GM12874 (cell line): Measurements from ENCODE around the gene C2orf72.

Experiments
- CTCF ChIP-seq: IDR thresholded peaks from 2 replicates; pipeline ENCODE4 v1.5.1; 2011; ENCODE audit warnings: low read depth, mild to moderate bottlenecking, control low read depth, low read length, moderate library complexity; ENCODE audit not compliant: insufficient read depth

C2orf72 gene

DNA sequence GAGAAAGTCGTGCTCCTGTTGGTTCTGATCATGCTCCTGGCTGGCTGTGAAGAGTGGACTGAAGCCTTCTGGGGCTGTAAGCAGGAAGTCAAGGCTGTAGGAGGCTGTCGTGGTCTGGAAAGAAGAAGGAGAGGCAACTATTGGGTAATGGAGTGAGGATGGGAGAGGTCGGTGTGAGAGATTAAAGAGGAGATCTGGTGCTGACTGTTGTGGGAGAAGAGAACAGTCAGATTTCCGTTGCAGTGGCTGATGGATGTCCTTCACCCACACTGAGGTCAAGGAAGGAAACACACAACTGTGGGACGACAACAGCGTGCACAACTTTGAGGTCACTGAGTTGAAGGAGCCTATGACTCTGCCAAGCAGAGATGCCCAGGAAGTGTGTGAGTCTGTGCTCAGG, 16.5 kb downstream of the C2orf72 start:
- TF ChIP-seq CTCF, result no peak

DNA sequence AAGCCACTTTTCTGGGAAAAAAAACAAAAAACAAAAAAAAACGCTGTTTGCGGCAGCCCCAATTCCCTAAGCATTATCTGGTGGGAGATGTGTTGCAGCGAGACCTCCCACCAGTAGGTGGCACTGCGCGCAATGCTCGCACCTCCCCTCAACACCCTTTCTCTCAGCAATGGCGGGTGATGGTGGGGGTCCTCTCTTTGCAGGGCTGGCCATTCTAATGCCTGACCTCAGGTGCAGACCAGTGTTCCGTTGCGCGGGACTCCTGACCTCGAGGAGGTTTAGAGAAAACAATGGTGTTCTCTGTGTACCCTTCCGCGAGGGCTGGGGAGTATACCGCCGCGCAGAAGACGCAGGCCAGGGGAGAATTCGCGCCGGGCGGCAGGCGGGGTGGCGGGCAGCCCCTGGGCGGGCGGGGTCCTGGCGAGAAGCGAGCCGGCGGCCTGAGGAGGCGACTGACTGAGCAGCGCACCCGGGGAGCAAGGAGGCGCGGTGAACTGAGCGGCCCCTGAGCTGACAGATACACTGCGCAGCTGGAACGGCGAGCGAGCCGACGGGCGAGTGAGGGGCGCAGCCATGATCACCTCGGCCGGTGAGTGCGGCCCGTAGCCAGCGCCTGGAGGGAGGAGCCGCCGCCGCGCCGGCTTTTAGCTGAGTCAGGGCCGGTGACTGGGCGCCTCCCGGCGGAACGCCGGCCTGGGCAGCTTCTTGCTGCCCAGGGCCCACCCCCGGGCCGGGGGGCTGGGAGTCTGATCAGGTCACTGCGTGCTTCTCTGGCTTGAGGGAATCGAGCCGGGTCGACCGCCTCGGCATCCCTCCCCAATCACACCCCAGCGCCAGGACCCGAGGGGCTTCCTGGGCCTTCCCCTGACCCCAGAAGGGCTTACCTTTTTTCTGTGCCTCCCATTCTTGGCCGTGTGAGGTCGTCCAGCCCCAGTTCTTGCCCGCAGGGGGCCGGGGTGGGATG, 19.4 kb downstream of the C2orf72 start, which contains the start of gene PSMD1:
PSMD1 (plus strand) TSS at position 415 of the 964 bp plus-strand sequence; CDS start at position 574, 159 bp downstream.
- peak; percentile 93 for TF ChIP-seq CTCF

GRCh38 chr2:231057590-231057989, 20.3 kb downstream of the C2orf72 start:
- TF ChIP-seq CTCF, result no peak

- TF ChIP-seq CTCF, result no peak
Measured at GRCh38 chr2:231058761-231059550, 21.6 kb downstream of the C2orf72 start.

- no peak for TF ChIP-seq CTCF
Measured at GRCh38 chr2:231059756-231060155, 22.4 kb downstream of the C2orf72 start.

DNA sequence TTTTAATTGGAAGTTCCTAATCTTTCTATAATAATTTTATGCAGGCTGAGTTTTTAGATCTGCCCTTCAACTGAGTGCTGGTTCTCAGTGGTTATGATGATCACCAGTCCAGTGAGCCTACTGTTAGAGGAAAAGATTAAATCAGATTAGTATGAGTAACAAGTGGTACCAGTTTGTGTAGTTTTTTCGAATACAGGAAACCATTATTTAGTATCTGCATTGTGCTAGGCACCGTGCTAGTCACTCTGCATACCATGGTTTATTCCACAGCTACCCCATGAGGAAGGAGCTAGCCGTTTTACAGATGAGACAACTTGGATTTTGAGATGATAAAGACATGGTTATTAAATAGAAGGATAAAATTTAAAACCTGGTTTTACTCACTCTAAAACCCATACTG, 25.5 kb downstream of the C2orf72 start:
- TF ChIP-seq CTCF, result no peak

DNA sequence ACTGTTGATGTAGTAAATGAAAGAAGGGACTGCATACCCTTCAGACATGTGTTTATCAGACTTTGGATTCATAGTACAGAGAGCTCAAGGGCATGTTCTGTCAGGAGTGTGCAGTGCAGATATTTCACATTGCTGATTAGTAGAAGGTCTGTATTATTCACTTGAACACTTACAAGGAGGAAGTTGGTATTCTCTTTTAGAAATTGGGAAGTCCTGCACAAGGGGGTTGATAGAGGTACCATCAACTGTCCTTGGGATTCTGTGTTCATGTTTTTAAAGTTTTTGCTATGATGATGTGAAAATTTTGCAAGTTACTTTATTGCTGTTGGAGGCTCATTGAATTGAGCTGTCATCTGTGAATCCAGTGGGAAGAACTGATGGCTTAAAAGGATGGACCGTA, 26.0 kb downstream of the C2orf72 start:
- TF ChIP-seq CTCF, result no peak
